ENCODE data around the gene FLCN.

DNA sequence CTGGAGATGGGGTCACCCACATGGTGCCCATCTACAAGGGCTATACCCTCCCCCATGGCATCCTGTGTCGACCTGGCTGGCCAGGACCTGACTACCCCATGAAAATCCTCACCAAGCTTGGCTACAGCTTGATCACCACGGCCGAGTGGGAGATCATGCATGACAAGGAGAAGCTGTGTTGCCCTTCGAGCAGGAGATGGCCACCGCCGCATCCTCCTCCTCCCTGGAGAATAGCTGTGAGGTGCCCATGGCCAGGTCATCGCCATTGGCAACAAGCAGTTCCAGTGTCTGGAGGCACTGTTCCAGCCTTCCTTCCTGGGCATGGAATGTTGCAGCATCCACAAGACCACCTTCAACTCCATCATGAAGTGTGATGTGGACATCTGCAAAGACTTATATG is 5.3 kb upstream of the FLCN start:
- TF ChIP-seq, protein P1, sequence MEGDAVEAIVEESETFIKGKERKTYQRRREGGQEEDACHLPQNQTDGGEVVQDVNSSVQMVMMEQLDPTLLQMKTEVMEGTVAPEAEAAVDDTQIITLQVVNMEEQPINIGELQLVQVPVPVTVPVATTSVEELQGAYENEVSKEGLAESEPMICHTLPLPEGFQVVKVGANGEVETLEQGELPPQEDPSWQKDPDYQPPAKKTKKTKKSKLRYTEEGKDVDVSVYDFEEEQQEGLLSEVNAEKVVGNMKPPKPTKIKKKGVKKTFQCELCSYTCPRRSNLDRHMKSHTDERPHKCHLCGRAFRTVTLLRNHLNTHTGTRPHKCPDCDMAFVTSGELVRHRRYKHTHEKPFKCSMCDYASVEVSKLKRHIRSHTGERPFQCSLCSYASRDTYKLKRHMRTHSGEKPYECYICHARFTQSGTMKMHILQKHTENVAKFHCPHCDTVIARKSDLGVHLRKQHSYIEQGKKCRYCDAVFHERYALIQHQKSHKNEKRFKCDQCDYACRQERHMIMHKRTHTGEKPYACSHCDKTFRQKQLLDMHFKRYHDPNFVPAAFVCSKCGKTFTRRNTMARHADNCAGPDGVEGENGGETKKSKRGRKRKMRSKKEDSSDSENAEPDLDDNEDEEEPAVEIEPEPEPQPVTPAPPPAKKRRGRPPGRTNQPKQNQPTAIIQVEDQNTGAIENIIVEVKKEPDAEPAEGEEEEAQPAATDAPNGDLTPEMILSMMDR (IDR thresholded peaks at IDR 0.05 in 4 of 5, conservative IDR thresholded peaks at IDR 0.05 in 1 of 5) = no peak
- no peak for TF ChIP-seq POLR2A (IDR thresholded peaks at IDR 0.05)
